DND-41 (cell line): ENCODE measurements around the gene PRSS56.

ENCODE experiments used
- ATAC-seq: fragments of 200-7000 bp; cut with Tn5 transposase; 3 replicates; pipeline ENCODE4 v1.9.1; 2021; ENCODE audit warnings: low read depth; ENCODE audit not compliant: insufficient read depth
- DNase-seq: peaks from one replicate; pipeline ENCODE4 v3.0.0-alpha.2; 2020
- H2AFZ ChIP-seq: 2 replicates; pipeline ENCODE4 v1.6.0; 2012; ENCODE audit warnings: low read depth, low read length
- H3K27ac ChIP-seq: 2 replicates; pipeline ENCODE4 v1.5.1; 2012; ENCODE audit warnings: low read length, inconsistent platforms
- H3K27me3 ChIP-seq: fragments of 200-600 bp; sonication (generic); 2 replicates; pipeline ENCODE4 v1.6.0; 2012; ENCODE audit warnings: low read length, mild to moderate bottlenecking, inconsistent platforms; ENCODE audit not compliant: insufficient read depth, poor library complexity
- H3K36me3 ChIP-seq: 2 replicates; pipeline ENCODE4 v1.5.1; 2012; ENCODE audit warnings: low read length, inconsistent platforms; ENCODE audit not compliant: insufficient read depth
- H3K4me1 ChIP-seq: 2 replicates; pipeline ENCODE4 v1.5.1; 2012; ENCODE audit warnings: mild to moderate bottlenecking, low read length; ENCODE audit not compliant: insufficient read depth
- H3K4me2 ChIP-seq: 2 replicates; pipeline ENCODE4 v1.6.0; 2012; ENCODE audit warnings: mild to moderate bottlenecking, moderate library complexity, low read length, inconsistent platforms; ENCODE audit not compliant: insufficient read depth
- H3K4me3 ChIP-seq, 2 experiments: fragments of 200-600 bp in 1 of 2; shearing (Covaris generic) in 1 of 2; 2 replicates each; pipeline ENCODE4 v1.5.1; 2012 to 2016; ENCODE audit warnings: inconsistent platforms in 2 of 2, low read length in 2 of 2, mild to moderate bottlenecking in 2 of 2, low read depth in 1 of 2, moderate library complexity in 1 of 2
- H3K79me2 ChIP-seq: 2 replicates; pipeline ENCODE4 v1.6.0; 2012; ENCODE audit warnings: low read length, inconsistent platforms; ENCODE audit not compliant: insufficient read depth
- H3K9ac ChIP-seq: 2 replicates; pipeline ENCODE4 v1.6.0; 2012; ENCODE audit warnings: low read depth, mild to moderate bottlenecking, inconsistent platforms, low read length, moderate library complexity
- H3K9me3 ChIP-seq: 2 replicates; pipeline ENCODE4 v1.5.1; 2012; ENCODE audit warnings: low read length, moderate library complexity, mild to moderate bottlenecking, inconsistent platforms; ENCODE audit not compliant: insufficient read depth, severe bottlenecking
- H4K20me1 ChIP-seq: 2 replicates; pipeline ENCODE4 v1.6.0; 2012; ENCODE audit warnings: low read length; ENCODE audit not compliant: insufficient read depth
- EZH2 ChIP-seq: IDR thresholded peaks from 3 replicates; pipeline ENCODE4 v1.6.1; 2012; ENCODE audit warnings: borderline replicate concordance, low read depth, mild to moderate bottlenecking, moderate library complexity, low read length, inconsistent platforms; ENCODE audit not compliant: severe bottlenecking
- TF ChIP-seq, protein P1 (sequence below): IDR thresholded peaks from 2 replicates; pipeline ENCODE4 v1.5.1; 2012; ENCODE audit warnings: borderline replicate concordance, low read length, moderate library complexity, mild to moderate bottlenecking; ENCODE audit not compliant: poor library complexity, severe bottlenecking; ENCODE audit errors: extremely low read depth

The PRSS56 gene

DNA sequence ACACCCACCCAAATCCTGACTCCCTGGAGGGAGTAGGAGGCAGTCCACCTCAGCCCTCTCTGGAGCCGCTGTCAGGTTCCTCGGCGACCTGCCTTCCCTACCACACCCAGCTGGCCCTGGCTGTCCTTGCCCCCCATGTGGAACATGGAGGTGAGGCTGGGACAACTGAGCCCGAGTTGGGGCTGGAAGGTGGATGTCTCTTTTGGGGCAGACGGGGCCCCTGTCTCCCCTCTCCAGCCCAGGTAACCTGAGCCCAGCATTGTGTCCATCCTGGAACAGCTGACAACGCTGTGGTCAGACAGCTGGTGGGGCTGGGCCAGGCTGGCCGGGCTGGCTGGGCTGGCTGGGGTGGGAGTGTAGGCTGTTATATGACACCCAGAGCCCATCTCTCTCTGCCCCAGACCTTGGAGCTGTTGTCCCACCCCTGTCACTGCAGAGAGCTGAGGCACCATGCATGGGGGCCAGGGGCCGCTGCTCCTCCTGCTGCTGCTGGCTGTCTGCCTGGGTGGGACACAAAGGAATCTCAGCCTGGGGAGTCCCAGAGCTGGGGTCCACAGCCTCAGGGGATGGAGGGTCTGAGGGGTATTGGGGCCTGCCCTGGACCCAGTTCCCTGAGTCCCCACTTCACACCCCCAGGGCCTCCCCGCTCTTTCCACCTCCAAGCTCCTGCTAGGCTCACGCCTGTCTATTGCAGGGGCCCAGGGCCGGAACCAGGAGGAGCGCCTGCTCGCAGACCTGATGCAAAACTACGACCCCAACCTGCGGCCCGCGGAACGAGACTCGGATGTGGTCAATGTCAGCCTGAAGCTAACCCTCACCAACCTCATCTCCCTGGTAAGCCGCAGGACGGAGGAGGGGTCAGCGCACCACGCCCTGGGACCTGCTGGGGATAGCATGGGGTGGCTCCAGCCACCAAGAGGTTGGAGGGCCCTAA, 19.4 kb downstream of the PRSS56 start, which contains the start of gene CHRNG:
CHRNG (plus strand) TSS at position 395 of the 934 bp plus-strand sequence; CDS start at position 451, 56 bp downstream.
- H3K27ac ChIP-seq, result no peak within 1 kb of the TSS
- peaks cover 23% of the 10 kb centered on the region for H4K20me1 ChIP-seq
- no peaks in the 10 kb centered on the region for H3K79me2 ChIP-seq
- no peak within 1 kb of the TSS for H3K4me2 ChIP-seq
- no peak for DNase-seq
- no peaks in the 10 kb centered on the region for H3K27me3 ChIP-seq
- ATAC-seq, result no peak
- H3K4me1 ChIP-seq, result no peaks in the 10 kb centered on the region
- no peak within 1 kb of the TSS for H2AFZ ChIP-seq
- peaks cover 2% of the 10 kb centered on the region for H3K9me3 ChIP-seq
- no peak within 1 kb of the TSS for H3K9ac ChIP-seq
- TF ChIP-seq EZH2, result no peak
- TF ChIP-seq, protein P1, sequence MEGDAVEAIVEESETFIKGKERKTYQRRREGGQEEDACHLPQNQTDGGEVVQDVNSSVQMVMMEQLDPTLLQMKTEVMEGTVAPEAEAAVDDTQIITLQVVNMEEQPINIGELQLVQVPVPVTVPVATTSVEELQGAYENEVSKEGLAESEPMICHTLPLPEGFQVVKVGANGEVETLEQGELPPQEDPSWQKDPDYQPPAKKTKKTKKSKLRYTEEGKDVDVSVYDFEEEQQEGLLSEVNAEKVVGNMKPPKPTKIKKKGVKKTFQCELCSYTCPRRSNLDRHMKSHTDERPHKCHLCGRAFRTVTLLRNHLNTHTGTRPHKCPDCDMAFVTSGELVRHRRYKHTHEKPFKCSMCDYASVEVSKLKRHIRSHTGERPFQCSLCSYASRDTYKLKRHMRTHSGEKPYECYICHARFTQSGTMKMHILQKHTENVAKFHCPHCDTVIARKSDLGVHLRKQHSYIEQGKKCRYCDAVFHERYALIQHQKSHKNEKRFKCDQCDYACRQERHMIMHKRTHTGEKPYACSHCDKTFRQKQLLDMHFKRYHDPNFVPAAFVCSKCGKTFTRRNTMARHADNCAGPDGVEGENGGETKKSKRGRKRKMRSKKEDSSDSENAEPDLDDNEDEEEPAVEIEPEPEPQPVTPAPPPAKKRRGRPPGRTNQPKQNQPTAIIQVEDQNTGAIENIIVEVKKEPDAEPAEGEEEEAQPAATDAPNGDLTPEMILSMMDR, result no peak
- no peak within 1 kb of the TSS for H3K4me3 ChIP-seq
- H3K36me3 ChIP-seq, result 0 out of 2 replicates have a peak, but pooled peaks cover 5% of the 10 kb centered on the region

DNA sequence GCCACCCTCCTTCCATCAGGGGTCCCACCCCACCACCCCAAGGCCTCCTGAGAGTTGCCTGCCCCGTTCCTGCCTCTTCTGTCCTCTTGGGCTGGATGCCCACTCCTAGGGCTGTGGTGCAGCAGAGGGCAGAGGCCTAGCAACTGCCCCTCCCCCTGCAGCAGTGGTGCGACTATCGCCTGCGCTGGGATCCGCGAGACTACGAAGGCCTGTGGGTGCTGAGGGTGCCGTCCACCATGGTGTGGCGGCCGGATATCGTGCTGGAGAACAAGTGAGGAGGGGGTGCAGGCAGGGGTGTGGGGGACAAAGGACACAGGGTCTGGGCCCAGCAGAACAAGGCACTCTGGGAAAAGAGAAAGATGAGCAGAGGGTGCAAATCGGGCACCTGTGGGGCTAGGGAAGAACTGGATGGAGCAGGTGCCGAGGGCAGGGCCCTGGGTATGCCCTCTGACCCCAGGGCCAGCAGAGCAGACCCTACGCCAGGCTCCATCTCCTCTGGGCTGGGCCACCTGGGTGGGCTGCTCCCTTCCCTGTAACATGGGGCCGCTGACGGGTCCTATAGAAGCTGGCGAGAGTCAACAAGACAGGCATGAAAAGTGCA, 20.4 kb downstream of the PRSS56 start:
- Histone ChIP-seq H3K79me2 (peaks cover 2% of the 10 kb centered on the region; the same call in 1 of the 2 replicates), H3K4me2 (no peak overlapping the region), H3K27ac (no peak overlapping the region), H4K20me1 (peaks cover 27% of the 10 kb centered on the region), H3K9ac (no peak overlapping the region), H2AFZ (no peak overlapping the region), H3K36me3 (peaks cover 7% of the 10 kb centered on the region; the same call in 1 of the 2 replicates), H3K9me3 (peaks cover 2% of the 10 kb centered on the region), H3K4me1 (no peaks in the 10 kb centered on the region), H3K27me3 (no peaks in the 10 kb centered on the region), H3K4me3 (no peak overlapping the region)
- no peak for DNase-seq
- no peak for ATAC-seq
- no peak for TF ChIP-seq EZH2
- TF ChIP-seq, protein P1, result no peak

DNA sequence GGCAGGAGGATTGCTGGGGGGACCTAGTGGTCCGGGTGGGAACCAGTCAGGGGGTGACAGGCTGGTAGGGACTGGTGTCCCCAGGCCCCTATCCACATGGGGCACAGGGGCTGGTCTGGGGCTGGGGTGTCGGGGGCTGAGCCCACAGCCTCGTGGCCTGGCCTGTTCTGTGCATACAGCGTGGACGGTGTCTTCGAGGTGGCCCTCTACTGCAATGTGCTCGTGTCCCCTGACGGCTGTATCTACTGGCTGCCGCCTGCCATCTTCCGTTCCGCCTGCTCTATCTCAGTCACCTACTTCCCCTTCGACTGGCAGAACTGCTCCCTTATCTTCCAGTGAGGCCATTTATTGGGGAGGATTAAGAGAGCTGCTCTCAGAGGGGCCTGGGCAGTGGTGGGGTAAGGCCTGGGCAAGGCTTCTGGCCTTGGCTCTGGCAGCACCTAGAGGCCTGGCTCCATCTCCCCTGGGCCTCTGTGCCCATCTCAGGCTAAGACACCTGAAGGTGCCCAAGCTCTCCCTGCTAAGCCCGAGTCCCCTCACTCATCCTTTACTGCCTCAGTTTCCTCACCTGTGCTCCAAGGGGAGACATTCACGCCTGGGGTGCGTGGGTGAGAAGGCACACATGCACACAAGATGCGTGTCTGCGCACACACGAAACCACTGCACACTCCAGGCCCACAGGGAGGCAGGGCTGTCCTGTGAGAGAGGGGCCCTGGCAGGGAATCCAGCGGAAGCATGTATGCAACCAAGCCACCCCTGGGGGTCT, 21.2 kb downstream of the PRSS56 start:
- H3K9ac ChIP-seq, result no peak overlapping the region
- H4K20me1 ChIP-seq, result peaks cover 32% of the 10 kb centered on the region
- ATAC-seq, result peak; percentile 13; the same call in 2 of the 3 replicates
- DNase-seq, result no peak
- no peak overlapping the region for H3K27ac ChIP-seq
- no peak overlapping the region for H3K4me2 ChIP-seq
- TF ChIP-seq, protein P1, result no peak
- TF ChIP-seq EZH2, result no peak
- H3K4me3 ChIP-seq, result no peak overlapping the region
- peaks cover 7% of the 10 kb centered on the region; the same call in 1 of the 2 replicates for H3K79me2 ChIP-seq
- H2AFZ ChIP-seq, result no peak overlapping the region
- peaks cover 11% of the 10 kb centered on the region; the same call in 1 of the 2 replicates for H3K36me3 ChIP-seq
- peaks cover under 1% of the 10 kb centered on the region for H3K9me3 ChIP-seq
- no peaks in the 10 kb centered on the region for H3K4me1 ChIP-seq
- H3K27me3 ChIP-seq, result no peaks in the 10 kb centered on the region
